Parathyroid adenoma (tissue), 2 donors: ENCODE measurements around the gene SIDT1.

Experiments
- H2AFZ ChIP-seq: fragments of 300-600 bp; sonication (generic); one replicate; pipeline ENCODE4 v1.7.0; 2017; ENCODE audit warnings: antibody characterized with exemption, mild to moderate bottlenecking
- H3K27ac ChIP-seq: fragments of 300-600 bp; sonication (generic); one replicate; pipeline ENCODE4 v1.7.0; 2017
- H3K27me3 ChIP-seq: fragments of 300-600 bp; sonication (generic); one replicate; pipeline ENCODE4 v1.7.0; 2017; ENCODE audit warnings: low read length; ENCODE audit not compliant: control insufficient read depth, insufficient read depth
- H3K36me3 ChIP-seq: fragments of 300-600 bp; sonication (generic); one replicate; pipeline ENCODE4 v1.7.0; 2017; ENCODE audit warnings: low read length; ENCODE audit not compliant: control insufficient read depth, insufficient read depth
- H3K4me1 ChIP-seq: fragments of 300-600 bp; sonication (generic); one replicate; pipeline ENCODE4 v1.7.0; 2017; ENCODE audit warnings: control low read depth
- H3K4me2 ChIP-seq: fragments of 300-600 bp; sonication (generic); one replicate; pipeline ENCODE4 v1.7.0; 2017; ENCODE audit warnings: low read length
- H3K4me3 ChIP-seq: fragments of 300-600 bp; sonication (generic); one replicate; pipeline ENCODE4 v1.7.0; 2017; ENCODE audit warnings: low read depth, low read length
- H3K79me2 ChIP-seq: fragments of 300-600 bp; sonication (generic); one replicate; pipeline ENCODE4 v1.7.0; 2017; ENCODE audit warnings: control low read depth
- H3K9ac ChIP-seq: fragments of 300-600 bp; sonication (generic); one replicate; pipeline ENCODE4 v1.7.0; 2017; ENCODE audit warnings: mild to moderate bottlenecking
- H3K9me3 ChIP-seq: fragments of 300-600 bp; sonication (generic); one replicate; pipeline ENCODE4 v1.7.0; 2017; ENCODE audit warnings: low read length; ENCODE audit not compliant: control insufficient read depth
- TF ChIP-seq, protein P1 (sequence below): fragments of 300-600 bp; sonication (generic); IDR thresholded peaks from one replicate; pipeline ENCODE4 v1.7.0; 2017; ENCODE audit warnings: antibody characterized with exemption, mild to moderate bottlenecking
- donor health status: primary hyperparathyroidism.

SIDT1 gene

DNA sequence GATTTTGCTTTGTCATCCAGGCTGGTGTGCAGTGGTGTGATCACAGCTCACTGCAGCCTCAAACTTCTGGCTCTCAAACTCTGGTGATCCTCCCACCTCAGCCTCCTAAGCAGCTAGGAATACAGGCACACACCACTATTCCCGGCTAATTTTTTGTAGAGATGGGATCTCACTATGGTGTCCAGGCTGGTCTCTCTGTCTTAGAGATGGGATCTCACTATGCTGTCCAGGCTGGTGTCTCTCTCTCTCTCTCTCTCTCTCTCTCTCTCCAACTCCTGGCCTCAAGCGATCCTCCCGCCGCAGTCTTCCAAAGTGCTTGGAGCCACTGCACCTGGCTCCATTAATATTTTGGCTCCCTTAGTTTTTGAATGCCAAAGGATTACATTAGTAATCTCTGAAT, 146.4 kb downstream of the SIDT1 start:
- Histone ChIP-seq H3K4me1 (no peaks in the 10 kb centered on the region), H3K4me2 (no peak overlapping the region)
- TF ChIP-seq, protein P1, sequence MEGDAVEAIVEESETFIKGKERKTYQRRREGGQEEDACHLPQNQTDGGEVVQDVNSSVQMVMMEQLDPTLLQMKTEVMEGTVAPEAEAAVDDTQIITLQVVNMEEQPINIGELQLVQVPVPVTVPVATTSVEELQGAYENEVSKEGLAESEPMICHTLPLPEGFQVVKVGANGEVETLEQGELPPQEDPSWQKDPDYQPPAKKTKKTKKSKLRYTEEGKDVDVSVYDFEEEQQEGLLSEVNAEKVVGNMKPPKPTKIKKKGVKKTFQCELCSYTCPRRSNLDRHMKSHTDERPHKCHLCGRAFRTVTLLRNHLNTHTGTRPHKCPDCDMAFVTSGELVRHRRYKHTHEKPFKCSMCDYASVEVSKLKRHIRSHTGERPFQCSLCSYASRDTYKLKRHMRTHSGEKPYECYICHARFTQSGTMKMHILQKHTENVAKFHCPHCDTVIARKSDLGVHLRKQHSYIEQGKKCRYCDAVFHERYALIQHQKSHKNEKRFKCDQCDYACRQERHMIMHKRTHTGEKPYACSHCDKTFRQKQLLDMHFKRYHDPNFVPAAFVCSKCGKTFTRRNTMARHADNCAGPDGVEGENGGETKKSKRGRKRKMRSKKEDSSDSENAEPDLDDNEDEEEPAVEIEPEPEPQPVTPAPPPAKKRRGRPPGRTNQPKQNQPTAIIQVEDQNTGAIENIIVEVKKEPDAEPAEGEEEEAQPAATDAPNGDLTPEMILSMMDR = no peak

More for the DNA sequence above, 146.4 kb downstream of the SIDT1 start:
- no peaks in the 10 kb centered on the region for H3K9me3 ChIP-seq
- no peaks in the 10 kb centered on the region for H3K36me3 ChIP-seq
- no peak overlapping the region for H3K27ac ChIP-seq
- peaks cover 10% of the 10 kb centered on the region for H3K79me2 ChIP-seq
- no peaks in the 10 kb centered on the region for H3K27me3 ChIP-seq
- no peak overlapping the region for H3K4me3 ChIP-seq
- H3K9ac ChIP-seq = no peak overlapping the region
- no peak overlapping the region for H2AFZ ChIP-seq
